Measurements from ENCODE around the gene SLC16A13. TPM values are rescaled to one million over a fixed set of nuclear protein-coding genes. Genes with fewer than 3 reads are reported as not detected.
"Not testable (repeated sequence)": the region's sequence is repeated elsewhere in the genome, so short reads cannot be mapped to it uniquely, and the experiment has no call there.

The SLC16A13 gene
- total and polyA plus RNA-seq, 2 of the 4 experiments (the other 2 are of a cell fraction): 0.18 to 2.3 TPM

DNA sequence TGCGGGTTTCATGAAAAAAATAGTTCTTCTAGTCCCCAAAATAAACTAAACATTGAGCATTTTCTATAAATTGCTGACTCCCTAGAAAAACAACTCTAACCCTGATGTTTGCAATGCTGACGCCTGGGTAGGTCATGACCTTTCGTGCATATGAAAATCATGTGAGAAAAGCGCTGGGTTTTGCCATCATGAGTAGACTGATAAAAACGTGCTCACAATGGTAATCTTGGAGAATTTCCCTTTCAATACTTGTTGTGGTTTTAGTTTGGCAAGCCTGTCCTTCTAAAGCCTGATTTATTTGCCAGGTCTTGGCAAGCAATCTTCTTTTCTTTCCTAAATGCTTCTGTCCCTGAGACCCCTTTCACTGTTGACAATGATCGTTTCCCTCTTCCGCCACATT is 48.3 kb downstream of the SLC16A13 start:
- DNase-seq: no peak
- Histone ChIP-seq H3K4me2 (ENCODE audit: low read depth, low read length) (no peak overlapping the region), H2AK9ac (replicated peaks; ENCODE audit: low read depth, low read length, poor library complexity) (no peak overlapping the region), H3K56ac (ENCODE audit: extremely low read depth, insufficient read depth, low read length) (no peak overlapping the region), H3K23ac (ENCODE audit: low read depth, low read length) (no peak overlapping the region), H3K4ac (ENCODE audit: low read depth, low read length) (no peak overlapping the region), H4K5ac (ENCODE audit: low read depth, low read length) (no peak overlapping the region), H2BK5ac (ENCODE audit: low read depth, low read length, poor library complexity, severe bottlenecking) (no peak overlapping the region), H4K8ac (ENCODE audit: low read depth in 2 of 2, low read length in 2 of 2) (no peak overlapping the region), H3K18ac (ENCODE audit: low read depth, low read length) (no peak overlapping the region), H2BK15ac (ENCODE audit: low read depth, low read length) (no peak overlapping the region), H3K27ac (ENCODE audit: insufficient read depth, low read length) (no peak overlapping the region), H3K9me1 (ENCODE audit: insufficient read depth, low read length) (no peaks in the 10 kb centered on the region), H3K9ac (ENCODE audit: low read depth, low read length) (no peak overlapping the region), H2BK20ac (ENCODE audit: low read depth, low read length) (no peak overlapping the region), H3K9me3 (ENCODE audit: control insufficient read depth, insufficient read depth, low read length) (no peaks in the 10 kb centered on the region), H4K91ac (ENCODE audit: insufficient read depth, low read depth, low read length) (no peak overlapping the region), H3K4me3 (ENCODE audit: insufficient read depth, low read depth, low read length) (no peak overlapping the region), H3K79me1 (ENCODE audit: low read depth in 1 of 2, low read length in 2 of 2) (no peaks in the 10 kb centered on the region), H2AFZ (replicated peaks; ENCODE audit: low read length, poor library complexity) (no peak overlapping the region), H2BK120ac (ENCODE audit: low read depth, low read length) (no peak overlapping the region), H3K27me3 (ENCODE audit: control insufficient read depth, insufficient read depth, low read length) (peaks cover 8% of the 10 kb centered on the region), H3K36me3 (ENCODE audit: control insufficient read depth, insufficient read depth, low read length) (no peaks in the 10 kb centered on the region), H4K20me1 (ENCODE audit: insufficient read depth, low read length) (no peaks in the 10 kb centered on the region), H3K4me1 (ENCODE audit: control insufficient read depth, insufficient read depth, low read length) (no peaks in the 10 kb centered on the region), H3K14ac (replicated peaks; ENCODE audit: low read depth, low read length) (no peak overlapping the region), H2AK5ac (ENCODE audit: low read depth, low read length) (no peak overlapping the region)
- 80% methylated on average over 1 of the region's 7 CpGs; no CpG with 5 or more reads in 1 of the 2 experiments for WGBS, 2 experiments (ENCODE audit: extremely low coverage in 2 of 2, insufficient read length in 1 of 2)
- no TSS peak for BruUV-seq (replicated peaks)
- ChIA-PET CTCF (no interaction called here), POLR2A (ENCODE audit: unreplicated experiment) (interaction anchor here (0.7 kb wide), 1 partner anchor 9 kb away, joined by 4 read pairs; no protein-coding TSS in a partner anchor)
- in situ Hi-C loops (cut with MboI; ENCODE audit: low sequenced_read_pairs) (no loop called here), intact Hi-C loops (cut with micrococcal nuclease) (no loop called here), dilution Hi-C loops (cut with HindIII; ENCODE audit: low sequenced_read_pairs, unreplicated experiment) (no loop called here)
- TF ChIP-seq BHLHE40 (IDR thresholded peaks at IDR 0.05; ENCODE audit: low read depth, low read length) (no peak), MAFK (IDR thresholded peaks at IDR 0.05; ENCODE audit: low read depth, low read length) (peak; percentile 60), POLR2A (IDR thresholded peaks at IDR 0.05; ENCODE audit: low read depth, low read length) (no peak)
- ATAC-seq (ENCODE audit: low read depth): no peak

DNA sequence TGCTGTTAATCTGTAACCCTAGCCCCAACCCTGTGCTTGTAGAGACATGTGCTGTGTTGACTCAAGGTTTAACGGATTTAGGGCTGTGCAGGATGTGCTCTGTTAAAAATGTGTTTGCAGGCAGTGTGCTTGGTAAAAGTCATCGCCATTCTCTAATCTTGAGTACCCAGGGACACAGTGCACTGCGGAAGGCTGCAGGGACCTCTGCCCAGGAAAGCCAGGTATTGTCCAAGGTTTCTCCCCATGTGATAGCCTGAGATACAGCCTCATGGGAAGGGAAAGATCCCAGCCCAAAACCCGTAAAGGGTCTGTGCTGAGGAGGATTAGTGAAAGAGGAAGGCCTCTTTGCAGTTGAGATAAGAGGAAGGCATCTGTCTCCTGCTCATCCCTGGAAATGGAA is 52.6 kb downstream of the SLC16A13 start:
- intact Hi-C loops (cut with micrococcal nuclease); H4K91ac ChIP-seq (ENCODE audit: insufficient read depth, low read depth, low read length); H2BK15ac ChIP-seq (ENCODE audit: low read depth, low read length); H3K79me1 ChIP-seq (ENCODE audit: low read depth in 1 of 2, low read length in 2 of 2); H3K9ac ChIP-seq (ENCODE audit: low read depth, low read length); H4K5ac ChIP-seq (ENCODE audit: low read depth, low read length); H2BK120ac ChIP-seq (ENCODE audit: low read depth, low read length); H3K4me1 ChIP-seq (ENCODE audit: control insufficient read depth, insufficient read depth, low read length); in situ Hi-C loops (cut with MboI; ENCODE audit: low sequenced_read_pairs); dilution Hi-C loops (cut with HindIII; ENCODE audit: low sequenced_read_pairs, unreplicated experiment); H3K18ac ChIP-seq (ENCODE audit: low read depth, low read length); H2AFZ ChIP-seq (replicated peaks; ENCODE audit: low read length, poor library complexity); POLR2A ChIA-PET (ENCODE audit: unreplicated experiment); H3K4ac ChIP-seq (ENCODE audit: low read depth, low read length); DNase-seq; H3K4me2 ChIP-seq (ENCODE audit: low read depth, low read length); BruUV-seq (replicated peaks); H4K8ac ChIP-seq (ENCODE audit: low read depth in 2 of 2, low read length in 2 of 2); H3K27me3 ChIP-seq (ENCODE audit: control insufficient read depth, insufficient read depth, low read length); H2AK9ac ChIP-seq (replicated peaks; ENCODE audit: low read depth, low read length, poor library complexity); CTCF ChIA-PET; H2AK5ac ChIP-seq (ENCODE audit: low read depth, low read length); H3K14ac ChIP-seq (replicated peaks; ENCODE audit: low read depth, low read length); H3K9me3 ChIP-seq (ENCODE audit: control insufficient read depth, insufficient read depth, low read length); H3K56ac ChIP-seq (ENCODE audit: extremely low read depth, insufficient read depth, low read length); H3K9me1 ChIP-seq (ENCODE audit: insufficient read depth, low read length); H2BK20ac ChIP-seq (ENCODE audit: low read depth, low read length); H3K23ac ChIP-seq (ENCODE audit: low read depth, low read length); H3K36me3 ChIP-seq (ENCODE audit: control insufficient read depth, insufficient read depth, low read length); H3K4me3 ChIP-seq (ENCODE audit: insufficient read depth, low read depth, low read length); H2BK5ac ChIP-seq (ENCODE audit: low read depth, low read length, poor library complexity, severe bottlenecking); ATAC-seq (ENCODE audit: low read depth); H3K27ac ChIP-seq (ENCODE audit: insufficient read depth, low read length); H4K20me1 ChIP-seq (ENCODE audit: insufficient read depth, low read length): not testable (repeated sequence)
- WGBS, 2 experiments (ENCODE audit: extremely low coverage in 2 of 2, insufficient read length in 1 of 2): no CpG with 5 or more reads among the region's 4 CpGs
